Measurements from ENCODE around the gene UGT1A10. TPM values are rescaled to one million over a fixed set of nuclear protein-coding genes. Genes with fewer than 3 reads are reported as not detected.
"Not testable (repeated sequence)": the region's sequence is repeated elsewhere in the genome, so short reads cannot be mapped to it uniquely, and the experiment has no call there.

UGT1A10 gene
- not detected for total RNA-seq

GRCh38 chr2:233636306-233636705 is at the start of gene UGT1A10:
UGT1A10 (plus strand) TSS chr2:233636448; CDS start chr2:233636523, 75 bp downstream.
- ATAC-seq (ENCODE audit: low FRiP score); DNase-seq (ENCODE audit: low spot score): not testable (repeated sequence)

GRCh38 chr2:233588400-233588799 is 47.8 kb upstream of the UGT1A10 start:
- DNase-seq (ENCODE audit: low spot score) (no peak), ATAC-seq (ENCODE audit: low FRiP score) (no peak)
- no peak for TF ChIP-seq CTCF (IDR thresholded peaks at IDR 0.05)

- DNase-seq (ENCODE audit: low spot score); ATAC-seq (ENCODE audit: low FRiP score): not testable (repeated sequence)
Observed at GRCh38 chr2:233592706-233593105, 43.5 kb upstream of the UGT1A10 start.

DNA sequence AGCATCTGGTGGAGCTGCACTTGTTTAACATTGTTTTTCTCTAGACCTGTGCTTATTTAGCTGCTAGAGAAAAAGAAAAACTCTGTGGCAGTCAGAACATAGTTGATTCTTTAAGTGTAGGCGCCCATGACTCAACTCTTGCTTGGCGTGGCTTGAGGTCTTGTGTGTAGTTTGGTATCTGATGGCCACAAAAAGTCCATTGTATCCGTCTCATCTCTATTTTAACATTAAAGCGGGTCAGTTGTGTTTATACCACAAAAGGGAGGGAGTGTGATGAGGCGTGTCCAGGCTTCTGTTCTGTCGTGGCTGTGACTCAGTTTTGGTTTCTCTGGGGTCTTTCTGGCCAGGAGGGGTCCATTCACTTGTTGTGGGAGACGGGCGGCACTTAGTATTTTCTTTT is 43.0 kb upstream of the UGT1A10 start:
- no peak for ATAC-seq (ENCODE audit: low FRiP score)
- no peak for DNase-seq (ENCODE audit: low spot score)
- TF ChIP-seq CTCF (IDR thresholded peaks at IDR 0.05) = no peak

DNA sequence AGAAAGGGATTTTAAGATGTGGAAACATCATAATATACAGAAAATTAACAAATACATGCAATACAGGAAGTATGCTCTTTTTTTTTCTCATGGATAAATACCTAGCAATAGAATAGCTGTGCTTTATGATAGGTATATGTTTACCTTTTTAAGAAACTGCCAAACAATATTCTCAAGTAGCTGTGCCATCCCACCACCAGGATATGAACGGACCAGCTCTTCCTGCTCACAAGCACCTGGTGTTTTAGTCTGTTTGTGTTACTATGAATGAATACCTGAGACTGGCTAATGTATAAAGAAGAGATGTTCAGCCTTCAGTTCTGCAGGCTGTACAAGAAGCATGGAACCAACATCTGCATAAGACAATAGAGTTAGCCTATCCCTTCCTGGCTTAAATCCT is 38.7 kb upstream of the UGT1A10 start:
- DNase-seq (ENCODE audit: low spot score) (no peak), ATAC-seq (ENCODE audit: low FRiP score) (no peak)
- no peak for TF ChIP-seq CTCF (IDR thresholded peaks at IDR 0.05)

- TF ChIP-seq CTCF (IDR thresholded peaks at IDR 0.05) = no peak
- ATAC-seq (ENCODE audit: low FRiP score) (no peak), DNase-seq (ENCODE audit: low spot score) (no peak)
Observed at GRCh38 chr2:233598952-233599351, 37.3 kb upstream of the UGT1A10 start.

- TF ChIP-seq CTCF (IDR thresholded peaks at IDR 0.05) = no peak
- DNase-seq (ENCODE audit: low spot score) (no peak), ATAC-seq (ENCODE audit: low FRiP score) (no peak)
Observed at GRCh38 chr2:233600386-233600785, 35.9 kb upstream of the UGT1A10 start.

DNA sequence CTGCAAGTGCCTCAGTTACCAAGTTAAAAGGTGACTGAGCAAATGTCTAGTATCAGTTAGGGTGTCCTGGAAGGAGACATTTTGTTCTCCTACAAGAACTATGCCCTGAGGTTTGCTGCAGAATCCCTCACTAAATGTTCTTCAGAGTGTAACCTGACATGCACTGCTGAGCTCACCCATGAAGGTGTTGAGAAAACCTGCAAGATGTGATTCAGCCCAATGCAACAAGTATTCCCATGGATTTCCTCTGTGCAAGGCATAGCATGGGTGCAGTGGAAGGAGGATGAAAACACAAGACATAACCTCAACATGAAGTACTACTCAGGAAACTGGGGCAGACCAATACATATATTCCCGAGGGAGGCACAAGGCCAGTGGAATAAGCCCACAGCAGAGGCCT is 34.2 kb upstream of the UGT1A10 start:
- no peak for ATAC-seq (ENCODE audit: low FRiP score)
- TF ChIP-seq CTCF (IDR thresholded peaks at IDR 0.05) = no peak
- DNase-seq (ENCODE audit: low spot score) = no peak

Measured in omental fat pad (tissue), 4 donors.